Inflammatory macrophage (primary cell): ENCODE measurements around the gene CDR2.
"Not testable (repeated sequence)": the region's sequence is repeated elsewhere in the genome, so short reads cannot be mapped to it uniquely, and the experiment has no call there.

ENCODE experiments used
- DNase-seq, 2 donors: peaks; one replicate each; pipeline ENCODE4 v3.0.0-alpha.2; 2020 to 2022

Gene CDR2

DNA sequence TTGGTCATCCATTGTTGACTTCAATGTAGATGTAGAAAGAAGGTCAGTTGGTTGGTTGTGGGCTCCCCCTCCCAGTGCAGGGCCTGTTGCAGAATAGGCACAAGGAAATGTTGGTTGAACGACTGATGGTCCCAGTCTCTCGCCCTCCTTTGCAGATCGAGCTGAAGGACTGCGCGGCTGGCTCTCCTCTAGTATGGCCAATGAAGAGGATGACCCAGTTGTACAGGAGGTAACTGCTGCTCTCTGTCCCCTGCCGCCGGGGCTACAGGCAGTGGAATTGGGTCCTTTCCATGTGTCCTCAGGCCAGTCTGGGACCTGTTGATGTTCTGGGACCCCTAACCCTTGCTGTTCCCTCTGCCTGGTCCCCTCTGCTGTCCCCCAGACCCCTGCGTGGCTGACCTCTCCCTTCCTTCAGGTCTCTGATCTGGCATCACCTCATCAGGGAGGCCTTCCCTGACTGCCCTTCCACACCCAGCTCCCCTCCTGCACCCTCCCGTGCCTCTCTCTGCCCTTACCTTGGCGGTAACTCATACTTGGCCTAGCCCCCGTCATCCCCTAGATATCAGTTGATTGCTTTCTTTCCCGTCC is 71.5 kb downstream of the CDR2 start:
- no peak for DNase-seq

DNA sequence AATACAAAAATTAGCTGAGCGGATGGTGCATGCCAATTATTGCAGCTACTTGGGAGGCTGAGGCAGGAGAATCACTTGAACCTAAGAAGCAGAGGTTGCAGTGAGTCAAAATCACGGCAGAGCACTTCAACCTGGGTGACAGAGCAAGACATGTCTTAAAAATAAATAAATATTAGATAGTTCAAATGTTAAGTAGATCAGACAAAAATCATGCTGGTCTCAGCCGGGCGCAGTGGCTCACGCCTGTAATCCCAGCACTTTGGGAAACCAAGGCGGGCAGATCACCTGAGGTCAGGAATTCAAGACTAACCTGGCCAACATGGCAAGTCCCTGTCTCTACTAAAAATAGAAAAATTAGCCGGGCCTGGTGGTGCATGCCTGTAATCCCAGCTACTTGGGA is 73.0 kb downstream of the CDR2 start:
- not testable (repeated sequence) for DNase-seq

DNA sequence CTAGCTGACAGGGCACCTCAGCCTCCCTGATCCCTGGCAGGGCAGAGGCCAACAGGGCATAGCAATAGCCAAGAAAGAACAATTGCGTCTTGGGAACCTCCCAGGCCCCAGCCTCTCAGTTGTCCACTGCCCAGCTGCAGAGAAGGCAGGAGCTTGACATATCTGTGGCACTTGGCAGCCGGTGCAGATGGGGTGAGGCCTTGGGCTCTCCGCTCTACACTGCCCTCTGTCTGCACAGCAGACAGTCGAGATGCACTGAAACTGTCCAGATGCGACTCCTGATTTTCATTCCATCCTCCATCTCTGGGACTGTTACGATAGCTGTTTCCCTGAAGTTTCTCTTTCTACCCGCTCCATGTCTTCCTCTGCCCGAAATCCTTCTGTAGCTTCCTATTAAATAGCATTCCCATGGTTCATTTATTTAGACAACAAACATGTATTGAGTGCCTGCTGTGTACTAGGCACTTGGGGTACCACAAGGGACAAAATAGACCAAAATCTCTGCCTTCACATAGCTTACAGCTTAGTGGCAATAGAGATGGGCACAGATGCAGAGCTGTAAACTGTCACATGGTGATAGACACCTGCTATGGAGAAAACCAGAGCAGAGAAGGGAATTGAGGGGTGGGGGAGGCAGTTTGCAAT is 73.9 kb downstream of the CDR2 start:
- DNase-seq = peak; percentile 26 to 46

DNA sequence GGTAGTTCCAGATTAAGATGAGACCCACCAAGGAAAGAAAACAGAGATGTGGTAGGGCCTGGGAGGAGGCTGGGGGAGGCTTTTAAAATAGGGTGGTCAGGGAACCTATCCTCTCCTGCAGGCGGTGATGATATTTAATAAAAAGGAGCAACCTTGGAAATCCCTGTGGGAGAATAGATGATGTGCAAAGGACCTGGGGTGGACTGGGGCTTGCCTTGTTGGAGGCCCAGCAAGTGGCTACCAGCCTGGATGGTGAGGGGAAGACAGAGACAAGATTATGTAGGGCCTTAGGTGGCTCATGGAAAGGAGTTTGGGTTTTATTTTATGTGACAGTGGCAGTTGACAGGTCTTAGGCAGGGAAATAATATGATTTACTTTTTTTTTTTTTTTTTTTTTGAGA is 75.4 kb downstream of the CDR2 start:
- no peak for DNase-seq

- DNase-seq = peak; percentile 84 to 85
Measured at GRCh38 chr16:22297871-22298733, 76.3 kb downstream of the CDR2 start.

GRCh38 chr16:22297114-22297870 is 77.1 kb downstream of the CDR2 start, which contains the start of gene POLR3E:
Gene POLR3E (plus strand): TSS chr16:22297409. CDS start chr16:22302969, 5,560 bp downstream.
- DNase-seq = peak; percentile 99

DNA sequence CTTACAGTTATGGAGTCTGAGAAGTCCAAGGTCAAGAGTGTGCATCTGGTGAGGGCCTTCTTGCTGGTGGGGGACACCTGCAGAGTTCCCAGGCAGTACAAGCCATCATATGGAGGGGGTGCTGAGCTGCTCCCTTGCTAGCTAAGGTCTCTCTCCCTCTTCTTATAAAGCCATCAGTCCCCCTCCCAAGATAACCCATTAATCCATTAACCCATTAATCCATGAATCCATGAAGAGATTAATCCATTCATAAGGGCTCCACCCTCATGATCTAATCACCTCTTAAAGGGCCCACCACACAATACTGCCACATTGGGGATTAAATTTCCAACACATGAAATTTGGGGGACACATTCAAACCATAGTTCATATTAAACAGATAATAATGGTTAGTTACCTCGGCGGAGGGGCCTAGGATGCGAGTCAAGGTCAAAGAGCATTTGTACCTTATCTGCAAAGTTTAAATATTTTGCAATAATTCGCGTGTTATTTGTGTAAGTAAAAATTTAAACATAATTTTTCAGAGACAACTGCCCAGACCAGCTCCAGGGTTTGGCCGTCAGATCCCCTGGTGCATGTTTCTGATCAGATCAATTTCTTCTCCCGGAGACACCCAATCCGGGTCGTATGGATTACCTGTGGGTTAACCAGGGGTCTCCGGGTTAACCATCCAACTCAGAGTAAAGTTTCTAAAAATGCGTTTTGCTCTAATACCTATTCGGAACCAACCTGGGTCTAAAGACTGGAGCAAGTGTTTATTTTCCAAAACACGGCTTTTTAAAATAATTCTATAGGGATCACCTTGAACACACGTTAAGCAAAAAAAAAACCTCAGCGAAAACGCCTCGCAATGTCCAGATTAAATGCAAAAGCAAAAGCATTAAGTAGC is 78.0 kb downstream of the CDR2 start:
- DNase-seq = no peak
